Liver (tissue), 9 donors: ENCODE results near the gene MYLK3. TPM values are rescaled to one million over a fixed set of nuclear protein-coding genes. Genes with fewer than 3 reads are reported as not detected.

Source experiments
- DNase-seq: peaks from one replicate; pipeline ENCODE4 v3.0.0-alpha.2; 2017; ENCODE audit warnings: low spot score
- H3K27ac ChIP-seq, 2 donors: one replicate each; pipeline ENCODE4 v1.7.0; 2013; ENCODE audit warnings: inconsistent platforms in 2 of 2, low read length in 2 of 2, control low read depth in 1 of 2, low read depth in 1 of 2, mild to moderate bottlenecking in 1 of 2
- H3K27me3 ChIP-seq, 4 donors: one replicate each; pipeline versions ENCODE4 v1.6.1 to v1.7.0; 2013; ENCODE audit warnings: low read length in 3 of 4, inconsistent platforms in 1 of 4, mild to moderate bottlenecking in 1 of 4, moderate library complexity in 1 of 4; ENCODE audit not compliant: control insufficient read depth in 4 of 4, insufficient read depth in 4 of 4
- H3K36me3 ChIP-seq, 4 donors: one replicate each; pipeline versions ENCODE4 v1.6.1 to v1.7.0; 2013; ENCODE audit warnings: low read length in 3 of 4, mild to moderate bottlenecking in 3 of 4, low read depth in 1 of 4, moderate library complexity in 1 of 4; ENCODE audit not compliant: control insufficient read depth in 4 of 4, insufficient read depth in 3 of 4
- H3K4me1 ChIP-seq, 4 donors: one replicate each; pipeline versions ENCODE4 v1.6.1 to v1.7.0; 2013; ENCODE audit warnings: low read length in 3 of 4, mild to moderate bottlenecking in 3 of 4, moderate library complexity in 1 of 4; ENCODE audit not compliant: control insufficient read depth in 4 of 4, insufficient read depth in 4 of 4
- H3K4me3 ChIP-seq, 3 donors: one replicate each; pipeline versions ENCODE4 v1.6.1 to v1.7.0; 2013; ENCODE audit warnings: low read length in 3 of 3, control low read depth in 1 of 3, low read depth in 1 of 3, mild to moderate bottlenecking in 1 of 3
- H3K9ac ChIP-seq, 2 donors: one replicate each; pipeline ENCODE4 v1.7.0; 2013; ENCODE audit warnings: low read length in 2 of 2, mild to moderate bottlenecking in 2 of 2, moderate library complexity in 2 of 2, control low read depth in 1 of 2, low read depth in 1 of 2
- H3K9me3 ChIP-seq, 4 donors: one replicate each; pipeline versions ENCODE4 v1.6.1 to v1.7.0; 2013; ENCODE audit warnings: low read length in 3 of 4; ENCODE audit not compliant: control insufficient read depth in 4 of 4
- FOXA1 ChIP-seq: IDR thresholded peaks from 2 replicates; pipeline ENCODE4 v1.6.1; 2016; ENCODE audit warnings: antibody characterized with exemption
- GABPA ChIP-seq, 2 donors: IDR thresholded peaks in 1 of 2; conservative IDR thresholded peaks in 1 of 2; 2 replicates each; pipeline ENCODE4 v1.6.1; 2016; ENCODE audit warnings: antibody characterized with exemption in 2 of 2, mild to moderate bottlenecking in 1 of 2, moderate library complexity in 1 of 2
- HNF4A ChIP-seq, 2 donors: conservative IDR thresholded peaks; 2 replicates each; pipeline ENCODE4 v1.6.1; 2016; ENCODE audit warnings: antibody characterized with exemption in 2 of 2, mild to moderate bottlenecking in 2 of 2
- HNF4G ChIP-seq: IDR thresholded peaks from 2 replicates; pipeline ENCODE4 v1.6.1; 2016; ENCODE audit warnings: antibody characterized with exemption
- JUND ChIP-seq, 2 donors: IDR thresholded peaks; 2 replicates each; pipeline ENCODE4 v1.6.1; 2016; ENCODE audit warnings: antibody characterized with exemption in 2 of 2
- MAX ChIP-seq: IDR thresholded peaks from 2 replicates; pipeline ENCODE4 v1.6.1; 2016; ENCODE audit warnings: antibody characterized with exemption
- NR2F2 ChIP-seq: IDR thresholded peaks from 2 replicates; pipeline ENCODE4 v1.6.1; 2016; ENCODE audit warnings: antibody characterized with exemption
- RAD21 ChIP-seq, 2 donors: IDR thresholded peaks; 2 replicates each; pipeline ENCODE4 v1.6.1; 2016; ENCODE audit warnings: antibody characterized with exemption in 2 of 2, mild to moderate bottlenecking in 2 of 2
- TAF1 ChIP-seq: conservative IDR thresholded peaks from 2 replicates; pipeline ENCODE4 v1.6.1; 2016; ENCODE audit warnings: antibody characterized with exemption, mild to moderate bottlenecking
- YY1 ChIP-seq: IDR thresholded peaks from 2 replicates; pipeline ENCODE4 v1.6.1; 2016; ENCODE audit warnings: antibody characterized with exemption, mild to moderate bottlenecking
- ZBTB33 ChIP-seq: IDR thresholded peaks from 2 replicates; pipeline ENCODE4 v1.6.1; 2016; ENCODE audit warnings: antibody characterized with exemption
- WGBS: extraction: QIAGEN DNeasy Blood & Tissue Kit; methylation state at CpG from one replicate; pipeline ENCODE4 v1.1.7; 2013; 5-methylcytosine and 5-hydroxymethylcytosine counted together
- polyA plus RNA-seq, 2 donors: library from polyadenylated mRNA; stranded (reverse) in 1 of 2; unstranded in 1 of 2; fragments of 200-250 nt in 1 of 2; fragments of >200 nt in 1 of 2; fragmentation: Nextera tagmentation in 1 of 2; extraction: Ambion mirVana in 1 of 2; gene quantifications; one replicate each; pipeline versions ENCODE4 v1.2.1 to v1.2.3, GENCODE V29; 2013 to 2015
- total RNA-seq, 2 donors: library from RNA; depleted of rRNA; stranded (reverse); fragments of >200 nt; gene quantifications; one replicate each; pipeline ENCODE4 v1.2.3, GENCODE V29; 2014
- TF ChIP-seq, protein P1 (sequence below): fragments of 150-350 bp; IDR thresholded peaks from 2 replicates; pipeline ENCODE4 v1.5.1; 2017; ENCODE audit warnings: improper control_type of control experiment, low read depth, low read length; ENCODE audit not compliant: missing input control
- TF ChIP-seq, protein P2 (sequence below): IDR thresholded peaks from 2 replicates; pipeline ENCODE4 v1.6.1; 2016; ENCODE audit warnings: antibody characterized with exemption, mild to moderate bottlenecking
- TF ChIP-seq, protein P3 (sequence below): IDR thresholded peaks from 2 replicates; pipeline ENCODE4 v1.6.1; 2016; ENCODE audit warnings: antibody characterized with exemption
- donor health status: healthy.
- donor health status: healthy.
- donor health status: healthy.
- donor health status: healthy.
- donor health status: healthy.

Gene MYLK3
- total and polyA plus RNA-seq, 4 donors: 0.01 to 1.1 (median 0.23) TPM

- TF ChIP-seq GABPA (IDR thresholded peaks at IDR 0.05 in 1 of 2, conservative IDR thresholded peaks at IDR 0.05 in 1 of 2) (no peak), YY1 (no peak), ZBTB33 (no peak), FOXA1 (no peak), HNF4G (no peak), HNF4A (conservative IDR thresholded peaks at IDR 0.05) (no peak), JUND (IDR thresholded peaks at IDR 0.05) (no peak), RAD21 (IDR thresholded peaks at IDR 0.05) (no peak), MAX (no peak), TAF1 (no peak)
- TF ChIP-seq, protein P1, sequence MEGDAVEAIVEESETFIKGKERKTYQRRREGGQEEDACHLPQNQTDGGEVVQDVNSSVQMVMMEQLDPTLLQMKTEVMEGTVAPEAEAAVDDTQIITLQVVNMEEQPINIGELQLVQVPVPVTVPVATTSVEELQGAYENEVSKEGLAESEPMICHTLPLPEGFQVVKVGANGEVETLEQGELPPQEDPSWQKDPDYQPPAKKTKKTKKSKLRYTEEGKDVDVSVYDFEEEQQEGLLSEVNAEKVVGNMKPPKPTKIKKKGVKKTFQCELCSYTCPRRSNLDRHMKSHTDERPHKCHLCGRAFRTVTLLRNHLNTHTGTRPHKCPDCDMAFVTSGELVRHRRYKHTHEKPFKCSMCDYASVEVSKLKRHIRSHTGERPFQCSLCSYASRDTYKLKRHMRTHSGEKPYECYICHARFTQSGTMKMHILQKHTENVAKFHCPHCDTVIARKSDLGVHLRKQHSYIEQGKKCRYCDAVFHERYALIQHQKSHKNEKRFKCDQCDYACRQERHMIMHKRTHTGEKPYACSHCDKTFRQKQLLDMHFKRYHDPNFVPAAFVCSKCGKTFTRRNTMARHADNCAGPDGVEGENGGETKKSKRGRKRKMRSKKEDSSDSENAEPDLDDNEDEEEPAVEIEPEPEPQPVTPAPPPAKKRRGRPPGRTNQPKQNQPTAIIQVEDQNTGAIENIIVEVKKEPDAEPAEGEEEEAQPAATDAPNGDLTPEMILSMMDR: no peak
- TF ChIP-seq, protein P2, sequence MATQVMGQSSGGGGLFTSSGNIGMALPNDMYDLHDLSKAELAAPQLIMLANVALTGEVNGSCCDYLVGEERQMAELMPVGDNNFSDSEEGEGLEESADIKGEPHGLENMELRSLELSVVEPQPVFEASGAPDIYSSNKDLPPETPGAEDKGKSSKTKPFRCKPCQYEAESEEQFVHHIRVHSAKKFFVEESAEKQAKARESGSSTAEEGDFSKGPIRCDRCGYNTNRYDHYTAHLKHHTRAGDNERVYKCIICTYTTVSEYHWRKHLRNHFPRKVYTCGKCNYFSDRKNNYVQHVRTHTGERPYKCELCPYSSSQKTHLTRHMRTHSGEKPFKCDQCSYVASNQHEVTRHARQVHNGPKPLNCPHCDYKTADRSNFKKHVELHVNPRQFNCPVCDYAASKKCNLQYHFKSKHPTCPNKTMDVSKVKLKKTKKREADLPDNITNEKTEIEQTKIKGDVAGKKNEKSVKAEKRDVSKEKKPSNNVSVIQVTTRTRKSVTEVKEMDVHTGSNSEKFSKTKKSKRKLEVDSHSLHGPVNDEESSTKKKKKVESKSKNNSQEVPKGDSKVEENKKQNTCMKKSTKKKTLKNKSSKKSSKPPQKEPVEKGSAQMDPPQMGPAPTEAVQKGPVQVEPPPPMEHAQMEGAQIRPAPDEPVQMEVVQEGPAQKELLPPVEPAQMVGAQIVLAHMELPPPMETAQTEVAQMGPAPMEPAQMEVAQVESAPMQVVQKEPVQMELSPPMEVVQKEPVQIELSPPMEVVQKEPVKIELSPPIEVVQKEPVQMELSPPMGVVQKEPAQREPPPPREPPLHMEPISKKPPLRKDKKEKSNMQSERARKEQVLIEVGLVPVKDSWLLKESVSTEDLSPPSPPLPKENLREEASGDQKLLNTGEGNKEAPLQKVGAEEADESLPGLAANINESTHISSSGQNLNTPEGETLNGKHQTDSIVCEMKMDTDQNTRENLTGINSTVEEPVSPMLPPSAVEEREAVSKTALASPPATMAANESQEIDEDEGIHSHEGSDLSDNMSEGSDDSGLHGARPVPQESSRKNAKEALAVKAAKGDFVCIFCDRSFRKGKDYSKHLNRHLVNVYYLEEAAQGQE: no peak
- TF ChIP-seq, protein P3, sequence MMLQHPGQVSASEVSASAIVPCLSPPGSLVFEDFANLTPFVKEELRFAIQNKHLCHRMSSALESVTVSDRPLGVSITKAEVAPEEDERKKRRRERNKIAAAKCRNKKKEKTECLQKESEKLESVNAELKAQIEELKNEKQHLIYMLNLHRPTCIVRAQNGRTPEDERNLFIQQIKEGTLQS: no peak
- no peak overlapping the region for H3K9ac ChIP-seq
- 95% methylated on average over 7 of the region's 7 CpGs for WGBS
- no peaks in the 10 kb centered on the region for H3K27me3 ChIP-seq
- DNase-seq: no peak
- H3K9me3 ChIP-seq: no peaks in the 10 kb centered on the region
- H3K4me1 ChIP-seq: no peaks in the 10 kb centered on the region
- H3K27ac ChIP-seq: no peak overlapping the region
- H3K36me3 ChIP-seq: no peaks in the 10 kb centered on the region
- no peak overlapping the region for H3K4me3 ChIP-seq
Observed at GRCh38 chr16:46727184-46727583, 21.0 kb downstream of the MYLK3 start.

DNA sequence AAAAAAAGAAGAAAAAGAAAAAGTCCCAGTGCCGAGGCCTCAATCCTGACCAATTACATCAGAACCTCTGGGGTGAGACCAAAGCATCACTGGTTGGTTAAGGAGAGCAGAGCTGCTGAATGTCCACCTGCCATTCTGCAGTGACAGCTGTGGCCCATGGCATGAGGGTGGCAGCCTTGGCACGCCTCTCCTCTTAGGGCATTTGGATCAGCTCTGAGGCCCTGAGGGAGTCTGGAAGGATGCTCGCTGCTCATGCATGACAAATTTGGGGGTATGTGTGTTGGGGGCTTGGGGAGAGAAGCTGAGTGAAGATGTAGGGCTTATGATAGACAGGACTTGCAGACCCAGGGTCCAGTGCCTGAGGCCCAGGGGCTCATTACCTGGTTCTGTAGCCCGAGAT lies 26.3 kb downstream of the MYLK3 start:
- no peaks in the 10 kb centered on the region for H3K4me1 ChIP-seq
- H3K9ac ChIP-seq: no peak overlapping the region
- no peak for DNase-seq
- no peak overlapping the region for H3K4me3 ChIP-seq
- no peak overlapping the region for H3K27ac ChIP-seq
- 94% methylated on average over 4 of the region's 4 CpGs for WGBS
- no peaks in the 10 kb centered on the region for H3K36me3 ChIP-seq
- no peaks in the 10 kb centered on the region for H3K27me3 ChIP-seq
- H3K9me3 ChIP-seq: no peaks in the 10 kb centered on the region
- TF ChIP-seq RAD21 (IDR thresholded peaks at IDR 0.05) (no peak), NR2F2 (no peak), ZBTB33 (no peak), MAX (no peak)
- TF ChIP-seq, protein P2: no peak
